Ectodermal cell (in vitro differentiated cells): ENCODE measurements around the gene RABGEF1.
"Not testable (repeated sequence)": the region's sequence is repeated elsewhere in the genome, so short reads cannot be mapped to it uniquely, and the experiment has no call there.

Experiments
- H3K27ac ChIP-seq: 2 replicates; pipeline ENCODE4 v1.7.0; 2013; ENCODE audit warnings: mild to moderate bottlenecking, low read depth, low read length; ENCODE audit not compliant: insufficient read depth, poor library complexity, severe bottlenecking
- H3K27me3 ChIP-seq: 2 replicates; pipeline ENCODE4 v1.7.0; 2013; ENCODE audit warnings: mild to moderate bottlenecking, low read length; ENCODE audit not compliant: insufficient read depth, control insufficient read depth, poor library complexity, severe bottlenecking
- H3K36me3 ChIP-seq: one replicate; pipeline ENCODE4 v1.7.0; 2013; ENCODE audit warnings: low read length; ENCODE audit not compliant: control insufficient read depth, insufficient read depth
- H3K4me1 ChIP-seq: one replicate; pipeline ENCODE4 v1.7.0; 2013; ENCODE audit warnings: low read length; ENCODE audit not compliant: control insufficient read depth, insufficient read depth
- H3K4me3 ChIP-seq: 2 replicates; pipeline ENCODE4 v1.7.0; 2013; ENCODE audit warnings: low read depth, low read length, control low read depth; ENCODE audit not compliant: insufficient read depth
- H3K9me3 ChIP-seq: 2 replicates; pipeline ENCODE4 v1.7.0; 2013; ENCODE audit warnings: mild to moderate bottlenecking, low read length, moderate library complexity; ENCODE audit not compliant: control insufficient read depth
- WGBS, 2 experiments: methylation state at CpG; one replicate each; pipeline ENCODE4 v1.1.7; 2013; ENCODE audit warnings: missing lambda C conversion rate in 2 of 2; 5-methylcytosine and 5-hydroxymethylcytosine counted together

The RABGEF1 gene

GRCh38 chr7:66845379-66846095, 105.0 kb downstream of the RABGEF1 start:
- no peaks in the 10 kb centered on the region for H3K36me3 ChIP-seq
- peak overlapping the region; percentile 94 for H3K27ac ChIP-seq
- no peaks in the 10 kb centered on the region for H3K27me3 ChIP-seq
- H3K4me1 ChIP-seq = no peaks in the 10 kb centered on the region
- H3K4me3 ChIP-seq = peak overlapping the region; percentile 91
- no peaks in the 10 kb centered on the region for H3K9me3 ChIP-seq
- WGBS, 2 experiments = 87 to 89% methylated on average over 19 of the region's 19 CpGs

GRCh38 chr7:66846096-66846445, 105.5 kb downstream of the RABGEF1 start:
- not testable (repeated sequence) for H3K4me3 ChIP-seq, H3K27ac ChIP-seq
- WGBS, 2 experiments = 94 to 96% methylated on average over 4 of the region's 4 CpGs

GRCh38 chr7:66847523-66847855, 107.0 kb downstream of the RABGEF1 start:
- not testable (repeated sequence) for H3K9me3 ChIP-seq, H3K4me1 ChIP-seq, H3K36me3 ChIP-seq, H3K27ac ChIP-seq, H3K27me3 ChIP-seq, H3K4me3 ChIP-seq
- 10% methylated on average over 1 of the region's 2 CpGs; no CpG with 5 or more reads in 1 of the 2 experiments for WGBS, 2 experiments

More at GRCh38 chr7:66846096-66846445, 105.5 kb downstream of the RABGEF1 start:
- not testable (repeated sequence) for H3K36me3 ChIP-seq, H3K9me3 ChIP-seq, H3K4me1 ChIP-seq, H3K27me3 ChIP-seq

- 53 to 71% methylated on average over 6 to 9 of the region's 9 CpGs for WGBS, 2 experiments
These were observed 107.6 kb downstream of the RABGEF1 start for GRCh38 chr7:66847879-66848790.

GRCh38 chr7:66859339-66859738, 118.8 kb downstream of the RABGEF1 start:
- H3K4me3 ChIP-seq = no peak overlapping the region
- 93 to 97% methylated on average over 1 of the region's 1 CpG for WGBS, 2 experiments

More at GRCh38 chr7:66847879-66848790, 107.6 kb downstream of the RABGEF1 start:
- H3K4me1 ChIP-seq = no peaks in the 10 kb centered on the region
- H3K9me3 ChIP-seq = no peaks in the 10 kb centered on the region
- H3K36me3 ChIP-seq = no peaks in the 10 kb centered on the region
- no peaks in the 10 kb centered on the region for H3K27me3 ChIP-seq
- no peak overlapping the region for H3K27ac ChIP-seq
- no peak overlapping the region for H3K4me3 ChIP-seq

GRCh38 chr7:66859794-66860645, 119.5 kb downstream of the RABGEF1 start:
- no peaks in the 10 kb centered on the region for H3K27me3 ChIP-seq
- no peaks in the 10 kb centered on the region for H3K4me1 ChIP-seq
- 82 to 87% methylated on average over 8 to 10 of the region's 10 CpGs for WGBS, 2 experiments
- no peaks in the 10 kb centered on the region for H3K9me3 ChIP-seq
- H3K27ac ChIP-seq = no peak overlapping the region
- no peaks in the 10 kb centered on the region for H3K36me3 ChIP-seq
- no peak overlapping the region for H3K4me3 ChIP-seq

More at GRCh38 chr7:66859339-66859738, 118.8 kb downstream of the RABGEF1 start:
- Histone ChIP-seq H3K36me3 (no peaks in the 10 kb centered on the region), H3K9me3 (no peaks in the 10 kb centered on the region), H3K27me3 (no peaks in the 10 kb centered on the region), H3K27ac (no peak overlapping the region), H3K4me1 (no peaks in the 10 kb centered on the region)

- Histone ChIP-seq H3K4me1 (no peaks in the 10 kb centered on the region), H3K27me3 (no peaks in the 10 kb centered on the region), H3K36me3 (no peaks in the 10 kb centered on the region), H3K27ac (no peak overlapping the region), H3K4me3 (no peak overlapping the region), H3K9me3 (no peaks in the 10 kb centered on the region)
- WGBS, 2 experiments = 98% methylated on average over 3 of the region's 3 CpGs
These were observed 120.2 kb downstream of the RABGEF1 start for GRCh38 chr7:66860767-66861166.
